HG03175 (cell line): Measurements from ENCODE around the gene MIPOL1.
"Not testable (repeated sequence)": the region's sequence is repeated elsewhere in the genome, so short reads cannot be mapped to it uniquely, and the experiment has no call there.

ENCODE experiments used
- ATAC-seq: cut with Tn5 transposase; IDR thresholded peaks from one replicate; pipeline ENCODE4 v1.9.1; 2021; ENCODE audit warnings: mild to moderate bottlenecking, moderate library complexity; ENCODE audit not compliant: unreplicated experiment

The MIPOL1 gene

GRCh38 chr14:37278636-37279538, 81.2 kb downstream of the MIPOL1 start:
- ATAC-seq: no peak

DNA sequence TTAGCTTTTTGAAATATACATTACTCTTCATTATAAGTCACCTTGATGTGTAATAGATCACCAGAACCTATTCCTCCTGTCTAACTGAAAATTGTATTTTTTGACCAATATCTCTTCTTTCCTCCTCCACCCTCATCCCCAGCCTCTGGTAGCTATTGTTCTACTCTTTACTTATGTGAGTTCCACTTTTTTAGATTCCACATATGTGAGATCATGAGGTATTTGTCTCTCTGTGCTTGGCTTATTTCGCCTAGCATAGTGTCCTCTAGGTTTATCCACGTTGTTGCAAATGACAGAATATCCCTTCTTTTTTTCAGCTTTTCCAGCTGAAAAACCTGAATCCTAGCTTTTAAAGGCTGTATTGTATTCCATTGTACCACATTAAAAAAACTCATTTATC, 82.1 kb downstream of the MIPOL1 start:
- ATAC-seq: no peak

DNA sequence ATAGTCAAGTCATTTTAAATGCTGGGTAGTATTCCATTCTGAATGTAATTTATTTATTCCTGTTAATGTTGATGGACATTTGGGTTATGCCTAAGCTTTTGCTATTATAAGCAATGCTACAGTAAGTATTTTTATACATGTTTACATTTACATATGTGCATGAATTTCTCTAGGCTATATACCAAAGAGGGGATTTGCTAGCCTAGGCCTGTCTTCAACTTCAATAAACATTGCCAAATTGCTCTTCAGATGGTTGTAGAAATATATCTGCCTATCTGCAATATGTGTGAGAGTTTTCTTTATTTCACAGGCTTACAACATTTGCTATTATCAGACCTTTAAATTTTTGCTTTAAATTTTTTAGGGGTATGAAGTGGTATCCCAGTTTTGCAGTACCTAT, 87.0 kb downstream of the MIPOL1 start:
- no peak for ATAC-seq

GRCh38 chr14:37285220-37285619, 87.5 kb downstream of the MIPOL1 start:
- ATAC-seq: no peak

DNA sequence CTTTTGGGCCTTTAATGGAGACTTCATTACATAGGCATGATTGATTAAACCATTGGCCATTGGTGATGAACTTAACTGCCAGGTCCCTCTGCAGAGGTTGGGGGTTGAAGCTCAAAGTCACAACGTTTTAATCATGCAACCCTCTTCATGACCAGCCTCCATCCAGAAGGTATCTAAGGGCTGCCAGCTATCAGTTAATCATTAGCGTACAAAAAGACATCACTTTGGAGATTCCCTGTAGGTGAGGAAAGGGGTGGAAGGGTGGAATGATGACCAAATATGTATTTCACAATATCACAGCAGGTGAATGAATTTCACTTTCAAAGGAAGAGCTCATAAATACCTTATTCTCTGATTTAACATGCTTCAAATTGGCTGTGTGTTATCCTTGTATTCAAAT, 92.0 kb downstream of the MIPOL1 start:
- ATAC-seq: no peak

GRCh38 chr14:37295262-37295661, 97.5 kb downstream of the MIPOL1 start:
- ATAC-seq: not testable (repeated sequence)

DNA sequence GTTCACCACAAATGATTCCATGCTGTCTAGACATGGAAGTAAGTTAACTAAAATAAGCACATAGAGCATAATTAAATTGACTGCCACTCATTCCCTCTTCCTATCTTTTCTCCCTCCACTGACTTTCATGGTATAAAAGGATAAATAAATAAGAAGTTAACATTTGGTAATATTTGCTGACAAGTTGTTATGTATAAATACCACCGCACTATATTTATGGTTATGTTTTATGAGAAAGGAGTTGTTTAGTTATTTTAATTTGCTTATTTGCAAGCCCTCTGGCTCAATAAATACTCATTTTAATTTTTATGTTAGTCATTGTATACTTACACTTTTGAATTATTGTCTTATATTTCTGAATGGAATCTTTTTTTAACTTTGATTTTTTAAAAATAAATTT, 113.5 kb downstream of the MIPOL1 start:
- ATAC-seq: no peak

GRCh38 chr14:37318938-37319337, 121.2 kb downstream of the MIPOL1 start:
- no peak for ATAC-seq

DNA sequence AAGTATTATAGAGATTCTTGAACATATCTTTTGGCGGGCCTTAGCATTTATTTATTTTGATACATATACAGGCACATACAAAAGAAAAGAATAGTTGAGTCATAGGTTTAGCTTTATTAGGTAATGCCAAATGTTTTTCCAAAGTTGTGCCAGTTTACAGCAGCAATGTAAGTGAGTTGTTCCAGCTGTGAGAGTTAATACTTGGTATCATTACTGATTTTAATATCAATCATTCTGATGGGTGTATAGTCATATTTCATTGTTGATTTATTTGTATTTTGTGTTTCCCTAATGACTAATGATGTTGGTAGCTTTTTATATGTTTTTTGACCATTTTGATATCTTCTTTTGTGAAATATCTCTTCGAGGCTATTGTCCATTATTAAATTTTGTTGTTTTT, 122.4 kb downstream of the MIPOL1 start:
- ATAC-seq: no peak

DNA sequence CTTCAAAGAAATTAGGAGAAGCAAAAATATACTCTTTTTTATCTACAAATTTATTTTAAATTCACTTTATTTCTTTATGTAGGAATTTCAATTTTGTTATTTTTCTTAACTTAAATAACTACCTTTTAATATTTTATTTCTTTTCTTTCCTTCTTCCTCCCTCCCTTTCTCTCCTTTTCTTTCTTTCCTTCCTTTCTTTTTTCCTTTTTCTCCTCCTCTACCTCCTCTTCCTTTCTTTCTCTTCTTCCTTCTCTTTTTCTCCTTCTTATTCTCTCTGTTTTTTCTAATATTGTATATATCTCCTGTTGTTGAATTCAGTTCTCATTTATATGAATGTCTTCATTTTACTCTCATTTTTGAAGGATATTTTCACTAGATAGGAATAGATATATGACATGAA, 127.6 kb downstream of the MIPOL1 start:
- ATAC-seq: no peak

- no peak for ATAC-seq
Measured at GRCh38 chr14:37326434-37326833, 128.7 kb downstream of the MIPOL1 start.

- not testable (repeated sequence) for ATAC-seq
Measured at GRCh38 chr14:37327933-37328332, 130.2 kb downstream of the MIPOL1 start.

GRCh38 chr14:37328673-37329072, 130.9 kb downstream of the MIPOL1 start:
- no peak for ATAC-seq

- ATAC-seq: no peak
Measured at GRCh38 chr14:37329189-37330001, 131.7 kb downstream of the MIPOL1 start.

DNA sequence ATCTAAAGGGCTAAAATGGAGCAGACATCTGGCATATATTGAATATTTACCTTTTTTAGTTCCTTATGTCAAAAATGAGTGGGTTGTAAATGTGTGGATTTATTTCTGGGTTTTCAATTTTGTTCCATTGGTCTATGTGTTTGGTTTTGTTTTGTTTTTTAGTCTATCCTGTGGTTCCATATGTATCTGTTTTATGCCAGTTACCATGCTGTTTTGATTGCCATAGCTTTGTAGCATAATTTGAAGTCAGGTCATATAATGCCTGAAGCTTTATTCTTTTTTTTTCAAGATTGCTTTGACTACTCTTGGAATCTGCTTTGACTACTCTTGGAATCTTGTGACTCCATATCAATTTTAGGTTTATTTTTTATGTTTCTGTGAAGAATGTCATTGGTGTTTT, 133.2 kb downstream of the MIPOL1 start:
- no peak for ATAC-seq

GRCh38 chr14:37340353-37340752, 142.6 kb downstream of the MIPOL1 start:
- no peak for ATAC-seq

DNA sequence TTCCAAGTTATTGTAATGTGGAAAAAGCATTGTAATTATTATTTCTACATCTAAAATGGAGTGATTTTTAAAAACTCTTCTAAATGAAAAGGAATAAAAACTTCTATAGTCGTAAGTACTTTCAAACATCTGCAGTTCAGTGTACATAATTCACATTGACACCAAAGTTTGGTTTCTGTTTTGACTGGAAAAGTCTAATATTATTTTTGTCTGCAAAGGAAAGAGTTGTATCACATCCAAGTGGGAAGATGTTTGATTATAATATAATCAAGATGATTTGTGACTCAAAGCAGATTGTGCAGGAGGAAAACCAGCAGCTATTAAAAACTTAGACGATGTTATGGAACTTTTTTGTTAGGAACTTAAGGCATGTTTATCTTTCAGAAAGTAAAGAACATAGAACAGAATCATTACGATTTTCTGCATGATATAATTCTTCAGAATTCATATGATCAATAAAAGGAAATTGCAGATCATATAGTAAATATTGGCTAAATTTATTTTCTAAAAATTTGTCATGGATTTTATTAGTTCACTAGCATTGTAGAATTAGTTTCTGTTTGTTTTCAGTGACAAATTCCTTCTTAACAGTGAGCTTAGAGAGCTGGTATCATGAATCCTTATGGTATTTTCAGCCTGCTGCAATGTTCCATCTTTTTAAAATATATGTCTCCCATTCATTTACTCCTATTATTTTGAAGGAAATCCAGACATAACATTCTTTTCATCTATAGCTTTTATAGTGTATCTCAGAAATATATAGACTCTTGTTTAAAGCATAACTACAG, 145.8 kb downstream of the MIPOL1 start:
- no peak for ATAC-seq

- ATAC-seq: no peak
Measured at GRCh38 chr14:37363661-37364060, 165.9 kb downstream of the MIPOL1 start.

- no peak for ATAC-seq
Measured at GRCh38 chr14:37369425-37369824, 171.7 kb downstream of the MIPOL1 start.

- no peak for ATAC-seq
Measured at GRCh38 chr14:37375566-37375965, 177.8 kb downstream of the MIPOL1 start.

- ATAC-seq: no peak
Measured at GRCh38 chr14:37376944-37377609, 179.3 kb downstream of the MIPOL1 start.
